H1 (cell line): ENCODE measurements around the gene IL13RA1. TPM values are rescaled to one million over a fixed set of nuclear protein-coding genes. Genes with fewer than 3 reads are reported as not detected.

Experiments
- CTCF ChIA-PET: fragments of 300-600 bp; sonication (Branson Sonifier 250); formaldehyde crosslinking; loops from one replicate; lab custom pipeline; 2021; ENCODE audit not compliant: partially characterized antibody; lab: Charles Lee
- POLR2A ChIA-PET: fragments of 300-600 bp; sonication (Branson Sonifier 250); formaldehyde crosslinking; loops from one replicate; lab custom pipeline; 2021; ENCODE audit warnings: inconsistent platforms; ENCODE audit not compliant: partially characterized antibody; lab: Charles Lee
- DNase-seq, 2 experiments: peaks; one replicate each; pipeline versions ENCODE4 v3.0.0 to v3.0.0-alpha.2; 2010 to 2022; ENCODE audit warnings: low spot score in 2 of 2, low read depth in 1 of 2, mixed read lengths in 1 of 2
- FAIRE-seq: peaks from 2 replicates; lab custom pipeline; 2011; peaks lifted over from hg19 to GRCh38; lab: Jason Lieb, UNC
- H2AFZ ChIP-seq: 2 replicates; pipeline ENCODE4 v1.8.1; 2012; ENCODE audit warnings: low read length, inconsistent platforms
- H2AK5ac ChIP-seq: 2 replicates; pipeline ENCODE4 v1.6.1; 2013; ENCODE audit warnings: low read depth, low read length
- H2BK120ac ChIP-seq: replicated peaks from 2 replicates; pipeline ENCODE3; 2013; ENCODE audit warnings: low read depth, low read length, inconsistent platforms
- H2BK12ac ChIP-seq: 2 replicates; pipeline ENCODE4 v1.6.1; 2013; ENCODE audit warnings: low read depth, low read length
- H2BK15ac ChIP-seq: 2 replicates; pipeline ENCODE4 v1.6.1; 2013; ENCODE audit warnings: low read length
- H2BK20ac ChIP-seq: 2 replicates; pipeline ENCODE4 v1.6.1; 2013; ENCODE audit warnings: low read length
- H2BK5ac ChIP-seq: 2 replicates; pipeline ENCODE4 v1.6.1; 2013; ENCODE audit warnings: low read depth, low read length
- H3K14ac ChIP-seq: 2 replicates; pipeline ENCODE4 v1.6.1; 2013; ENCODE audit warnings: inconsistent platforms; ENCODE audit not compliant: insufficient read length
- H3K18ac ChIP-seq: 2 replicates; pipeline ENCODE4 v1.6.1; 2013; ENCODE audit warnings: low read length; ENCODE audit errors: extremely low read depth
- H3K23ac ChIP-seq: 2 replicates; pipeline ENCODE4 v1.6.1; 2013; ENCODE audit warnings: inconsistent platforms; ENCODE audit not compliant: insufficient read length
- H3K23me2 ChIP-seq: 2 replicates; pipeline ENCODE4 v1.6.1; 2013; ENCODE audit warnings: low read depth, low read length
- H3K27ac ChIP-seq: 2 replicates; pipeline ENCODE4 v1.6.1; 2011; ENCODE audit warnings: low read depth, low read length, inconsistent platforms
- H3K27me3 ChIP-seq, 4 experiments: replicated peaks in 1 of 4; 1 replicate in 1 of 4; 2 replicates in 3 of 4; pipeline versions ENCODE4 v1.6.1 to v1.8.1; 2011 to 2013; ENCODE audit warnings: low read length in 3 of 4, mild to moderate bottlenecking in 3 of 4, inconsistent platforms in 2 of 4, mixed read lengths in 2 of 4, moderate library complexity in 1 of 4; ENCODE audit not compliant: control insufficient read depth in 3 of 4, insufficient read depth in 3 of 4; ENCODE audit errors: extremely low read depth in 1 of 4
- H3K36me3 ChIP-seq, 4 experiments: 2 replicates each; pipeline versions ENCODE4 v1.6.1 to v1.8.1; 2011 to 2013; ENCODE audit warnings: mild to moderate bottlenecking in 4 of 4, low read length in 3 of 4, moderate library complexity in 2 of 4, control low read depth in 1 of 4, inconsistent platforms in 1 of 4; ENCODE audit not compliant: insufficient read depth in 4 of 4, control insufficient read depth in 2 of 4
- H3K4ac ChIP-seq: replicated peaks from 2 replicates; pipeline ENCODE3; 2013; ENCODE audit warnings: low read length, low read depth, mixed read lengths, inconsistent platforms; ENCODE audit not compliant: insufficient read length
- H3K4me1 ChIP-seq, 4 experiments: replicated peaks in 1 of 4; 1 replicate in 1 of 4; 2 replicates in 3 of 4; pipeline versions ENCODE4 v1.6.1 to v1.8.1; 2011 to 2013; ENCODE audit warnings: low read length in 3 of 4, inconsistent platforms in 2 of 4, mixed read lengths in 1 of 4; ENCODE audit not compliant: insufficient read depth in 4 of 4, control insufficient read depth in 3 of 4
- H3K4me2 ChIP-seq, 2 experiments: 2 replicates each; pipeline versions ENCODE4 v1.6.1 to v1.8.1; 2011 to 2013; ENCODE audit warnings: low read depth in 2 of 2, low read length in 2 of 2, control low read depth in 1 of 2, inconsistent platforms in 1 of 2, mild to moderate bottlenecking in 1 of 2; ENCODE audit not compliant: insufficient read depth in 1 of 2
- H3K4me3 ChIP-seq, 4 experiments: fragments of 200-600, 300-600 bp in 1 of 4; sonication (generic), shearing (Covaris generic), sonication (Bioruptor Twin) in 1 of 4; 2 replicates each; pipeline versions ENCODE4 v1.5.1 to v1.8.1; 2011 to 2016; ENCODE audit warnings: low read length in 4 of 4, low read depth in 3 of 4, control low read depth in 2 of 4, inconsistent platforms in 2 of 4, mild to moderate bottlenecking in 2 of 4, mixed read lengths in 1 of 4, moderate library complexity in 1 of 4; ENCODE audit not compliant: insufficient read depth in 2 of 4; ENCODE audit errors: extremely low read depth in 1 of 4
- H3K56ac ChIP-seq: replicated peaks from 2 replicates; pipeline ENCODE3; 2013; ENCODE audit warnings: low read depth, mild to moderate bottlenecking, mixed read lengths, low read length, inconsistent platforms; ENCODE audit not compliant: insufficient read length
- H3K79me1 ChIP-seq: 2 replicates; pipeline ENCODE4 v1.6.1; 2013; ENCODE audit warnings: low read depth, low read length, control low read depth
- H3K79me2 ChIP-seq, 2 experiments: 2 replicates each; pipeline versions ENCODE4 v1.6.1 to v1.8.1; 2012 to 2013; ENCODE audit warnings: low read length in 2 of 2, mild to moderate bottlenecking in 2 of 2, inconsistent platforms in 1 of 2; ENCODE audit not compliant: insufficient read depth in 2 of 2, control insufficient read depth in 1 of 2
- H3K9ac ChIP-seq, 4 experiments: replicated peaks in 1 of 4; 1 replicate in 1 of 4; 2 replicates in 3 of 4; pipeline versions ENCODE4 v1.6.1 to v1.8.1; 2011 to 2013; ENCODE audit warnings: low read depth in 3 of 4, low read length in 3 of 4, control low read depth in 2 of 4, mild to moderate bottlenecking in 2 of 4, moderate library complexity in 2 of 4, inconsistent platforms in 1 of 4; ENCODE audit errors: extremely low read depth in 1 of 4
- H3K9me3 ChIP-seq, 2 experiments: 2 replicates each; pipeline versions ENCODE4 v1.6.1 to v1.8.1; 2012 to 2013; ENCODE audit warnings: mild to moderate bottlenecking in 2 of 2, moderate library complexity in 2 of 2, control low read depth in 1 of 2, inconsistent platforms in 1 of 2, low read depth in 1 of 2, low read length in 1 of 2, mixed read lengths in 1 of 2; ENCODE audit not compliant: insufficient read depth in 2 of 2
- H4K20me1 ChIP-seq, 2 experiments: replicated peaks in 1 of 2; 2 replicates each; pipeline versions ENCODE3 to v1.8.1; 2011 to 2013; ENCODE audit warnings: inconsistent platforms in 2 of 2, low read length in 2 of 2, mild to moderate bottlenecking in 1 of 2; ENCODE audit not compliant: insufficient read depth in 2 of 2, control insufficient read depth in 1 of 2
- H4K5ac ChIP-seq: 2 replicates; pipeline ENCODE4 v1.6.1; 2013; ENCODE audit warnings: low read length, low read depth, mixed read lengths, inconsistent platforms; ENCODE audit not compliant: insufficient read length
- H4K8ac ChIP-seq: 2 replicates; pipeline ENCODE4 v1.8.0; 2013; ENCODE audit warnings: mild to moderate bottlenecking, moderate library complexity, low read length, inconsistent platforms; ENCODE audit not compliant: insufficient read depth; ENCODE audit errors: extremely low read depth
- H4K91ac ChIP-seq: replicated peaks from 2 replicates; pipeline ENCODE3; 2013; ENCODE audit warnings: low read length, mixed read lengths, inconsistent platforms; ENCODE audit not compliant: insufficient read length
- CREB1 ChIP-seq: IDR thresholded peaks from 2 replicates; pipeline ENCODE4 v1.6.1; 2012; ENCODE audit warnings: inconsistent platforms
- EGR1 ChIP-seq: IDR thresholded peaks from 2 replicates; pipeline ENCODE4 v1.6.1; 2011; ENCODE audit warnings: low read depth, low read length, borderline replicate concordance
- EZH2 ChIP-seq: fragments of 200-600 bp; sonication (generic); IDR thresholded peaks from 2 replicates; pipeline ENCODE4 v1.7.1; 2012; ENCODE audit warnings: low read depth, mild to moderate bottlenecking, moderate library complexity, low read length, inconsistent platforms; ENCODE audit not compliant: severe bottlenecking
- KDM4A ChIP-seq: IDR thresholded peaks from one replicate; pipeline ENCODE4 v1.7.1; 2012; ENCODE audit warnings: low read depth, mild to moderate bottlenecking, moderate library complexity, low read length, inconsistent platforms; ENCODE audit not compliant: severe bottlenecking
- POLR2A ChIP-seq, 2 experiments: IDR thresholded peaks; 1 replicate in 1 of 2; 2 replicates in 1 of 2; pipeline ENCODE4 v1.6.1; 2011; ENCODE audit warnings: low read depth in 2 of 2, low read length in 2 of 2, mild to moderate bottlenecking in 2 of 2; ENCODE audit errors: control extremely low read depth in 1 of 2
- RXRA ChIP-seq: IDR thresholded peaks from 2 replicates; pipeline ENCODE4 v1.6.1; 2011; ENCODE audit warnings: low read depth, mild to moderate bottlenecking, low read length, moderate library complexity; ENCODE audit not compliant: insufficient read depth
- SIX5 ChIP-seq: IDR thresholded peaks from 2 replicates; pipeline ENCODE4 v1.6.1; 2011; ENCODE audit warnings: mild to moderate bottlenecking, low read depth, low read length
- TBP ChIP-seq: IDR thresholded peaks from 2 replicates; pipeline ENCODE4 v1.6.1; 2011; ENCODE audit warnings: low read depth, low read length, improper control_type of control experiment
- WGBS, 2 experiments: shearing (Covaris generic) in 1 of 2; methylation state at CpG; one replicate each; pipeline versions ENCODE4 v1.1.6 to v1.1.7; 2013 to 2015; ENCODE audit warnings: low lambda C conversion rate in 2 of 2, mixed read lengths in 2 of 2, inconsistent platforms in 1 of 2, low coverage in 1 of 2, missing lambda C conversion rate in 1 of 2; ENCODE audit not compliant: insufficient replicate concordance in 2 of 2, insufficient coverage in 1 of 2, insufficient read length in 1 of 2; ENCODE audit errors: extremely low coverage in 1 of 2, missing lambda C conversion rate in 1 of 2; 5-methylcytosine and 5-hydroxymethylcytosine counted together
- polyA plus RNA-seq, 7 experiments: library from polyadenylated mRNA; depleted of rRNA in 3 of 7; stranded (reverse) in 5 of 7; unstranded in 2 of 7; fragments of >200 nt in 5 of 7; fragments of 200-250 nt in 2 of 7; gene quantifications; 1 replicate in 5 of 7; 2 replicates in 1 of 7; 4 replicates in 1 of 7; pipeline versions ENCODE4 v1.2.1 to v1.2.3, GENCODE V29; 2011 to 2013; ENCODE audit warnings: missing spikeins in 2 of 7, mixed read lengths in 2 of 7
- total RNA-seq: library from RNA; stranded (reverse); fragmentation: NEBNext Ultra II Directional; extraction: Animal tissue kit (Norgen Biotek cat#: 25700); gene quantifications from 2 replicates; pipeline ENCODE4 v1.2.1, GENCODE V29; 2021
- TF ChIP-seq, protein P1 (sequence below): IDR thresholded peaks from 2 replicates; pipeline ENCODE4 v1.6.1; 2012; ENCODE audit warnings: inconsistent platforms
- TF ChIP-seq, protein P2 (sequence below): IDR thresholded peaks from 2 replicates; pipeline ENCODE4 v1.6.1; 2012; ENCODE audit warnings: inconsistent platforms

IL13RA1 gene
- total and polyA plus RNA-seq, 2 of the 8 experiments (the other 6 are each of a cell fraction or from before 2014, with no cell fraction given) = 3.3 to 9.4 TPM

DNA sequence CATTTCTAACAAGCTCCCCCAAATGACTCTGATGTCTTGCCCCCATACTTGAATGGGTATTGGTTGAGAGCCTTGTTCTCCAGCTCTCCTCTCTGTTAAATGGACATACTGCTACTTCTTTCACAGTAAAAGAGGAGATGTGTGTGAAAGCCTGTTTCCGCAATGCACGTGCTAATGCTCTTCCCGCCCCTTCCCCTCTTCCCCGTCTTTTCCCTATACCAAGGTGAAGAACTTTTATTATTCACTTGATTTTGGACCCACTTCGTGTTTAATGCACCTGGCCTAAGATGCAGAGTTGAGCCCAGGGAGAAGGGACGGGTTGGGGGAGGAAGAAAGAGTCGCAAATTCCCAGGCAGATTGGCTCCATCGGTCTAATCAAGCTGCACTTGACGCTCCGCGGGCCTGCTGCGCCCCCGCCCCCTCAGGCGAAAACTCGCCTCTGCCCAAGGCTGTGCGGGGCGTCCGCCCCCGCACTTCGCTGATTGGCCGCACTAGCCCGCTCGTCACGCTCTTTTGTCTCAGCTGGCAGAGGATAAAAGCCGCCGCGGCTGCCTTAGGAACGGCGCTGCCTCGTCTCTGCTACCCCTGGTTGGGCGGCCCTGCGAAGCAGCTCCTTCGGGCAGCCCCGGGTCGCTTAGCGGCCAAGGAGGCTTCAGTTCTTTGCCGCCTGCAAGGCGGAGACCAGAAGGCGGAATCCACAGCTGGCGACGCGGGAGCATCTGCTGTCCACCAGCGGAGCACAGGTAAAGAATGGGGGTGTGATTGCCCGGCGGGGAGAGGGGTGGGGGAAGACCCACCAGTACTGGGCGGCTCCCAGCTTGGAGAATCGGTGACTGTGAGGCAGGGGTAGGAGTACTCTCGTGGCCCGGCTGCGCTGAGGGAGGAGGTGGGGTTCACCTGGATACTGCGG is 96.1 kb downstream of the IL13RA1 start, which contains the start of gene ZCCHC12:
Gene ZCCHC12 (plus strand): TSS at position 562 of the 910 bp plus-strand sequence. CDS start 1,421 bp downstream, outside the sequence.
- H3K14ac ChIP-seq = no peak within 1 kb of the TSS
- H3K4ac ChIP-seq = no peak within 1 kb of the TSS
- no peak within 1 kb of the TSS for H3K23ac ChIP-seq
- no peak within 1 kb of the TSS for H2BK120ac ChIP-seq
- H3K4me3 ChIP-seq = peak within 1 kb of the TSS; percentile 34 to 60 (median 38); a peak in 7 of 8 replicates
- no peak within 1 kb of the TSS for H2BK12ac ChIP-seq
- no peak within 1 kb of the TSS for H3K18ac ChIP-seq
- H3K36me3 ChIP-seq = no peaks in the 10 kb centered on the region
- H3K79me1 ChIP-seq = no peaks in the 10 kb centered on the region
- peaks cover 0 to 11% (median 3%) of the 10 kb centered on the region in 4 experiments; a peak in 5 of 7 replicates for H3K4me1 ChIP-seq
- DNase-seq = peak; percentile 56 to 76
- no peaks in the 10 kb centered on the region for H3K79me2 ChIP-seq
- H4K91ac ChIP-seq = no peak within 1 kb of the TSS
- H4K5ac ChIP-seq = no peak within 1 kb of the TSS
- WGBS, 2 experiments = 0% methylated on average over 6 of the region's 51 CpGs; no CpG with 5 or more reads in 1 of the 2 experiments
- TF ChIP-seq POLR2A (IDR thresholded peaks at IDR 0.05; ENCODE audit: control extremely low read depth in 1 of 2, low read depth in 2 of 2, low read length in 2 of 2) = no peak
- no peak for TF ChIP-seq RXRA
- no peak for TF ChIP-seq SIX5
- peak; percentile 30 for TF ChIP-seq KDM4A
- TF ChIP-seq, protein P1, sequence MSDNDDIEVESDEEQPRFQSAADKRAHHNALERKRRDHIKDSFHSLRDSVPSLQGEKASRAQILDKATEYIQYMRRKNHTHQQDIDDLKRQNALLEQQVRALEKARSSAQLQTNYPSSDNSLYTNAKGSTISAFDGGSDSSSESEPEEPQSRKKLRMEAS = peak; percentile 88
- no peak for TF ChIP-seq EZH2
- peak; percentile 47; the same call in 1 of the 2 replicates for TF ChIP-seq TBP
- TF ChIP-seq, protein P2, sequence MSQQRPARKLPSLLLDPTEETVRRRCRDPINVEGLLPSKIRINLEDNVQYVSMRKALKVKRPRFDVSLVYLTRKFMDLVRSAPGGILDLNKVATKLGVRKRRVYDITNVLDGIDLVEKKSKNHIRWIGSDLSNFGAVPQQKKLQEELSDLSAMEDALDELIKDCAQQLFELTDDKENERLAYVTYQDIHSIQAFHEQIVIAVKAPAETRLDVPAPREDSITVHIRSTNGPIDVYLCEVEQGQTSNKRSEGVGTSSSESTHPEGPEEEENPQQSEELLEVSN = peak; percentile 98
- peak; percentile 51 for TF ChIP-seq CREB1
- TF ChIP-seq EGR1 = peak; percentile 100
- TF ChIP-seq, all 59 proteins: peak for 6
- no peak within 1 kb of the TSS for H2AK5ac ChIP-seq
- no peak within 1 kb of the TSS; the same call in 1 of the 2 replicates for H2AFZ ChIP-seq
- H3K27ac ChIP-seq = no peak within 1 kb of the TSS
- H3K9me3 ChIP-seq = 0 out of 4 replicates have a peak, but pooled peaks cover 0 to 4% of the 10 kb centered on the region in 2 experiments
- H4K20me1 ChIP-seq = peaks cover 0 to 2% of the 10 kb centered on the region in 2 experiments
- H2BK5ac ChIP-seq = no peak within 1 kb of the TSS
- no peak within 1 kb of the TSS for H3K9ac ChIP-seq
- no peak within 1 kb of the TSS for H4K8ac ChIP-seq
- no peak within 1 kb of the TSS for H3K56ac ChIP-seq
- peak within 1 kb of the TSS; percentile 88 to 93 for H3K4me2 ChIP-seq
- peak; percentile 81 for FAIRE-seq
- ChIA-PET CTCF (interaction anchor here (0.8 to 1.6 kb wide), 6 partner anchors 8 to 196 kb away, joined by 3 to 6 read pairs (median 4); no protein-coding TSS in a partner anchor), POLR2A (interaction anchor here (1.0 to 1.3 kb wide), 2 partner anchors 15 to 56 kb away, joined by 4 to 5 read pairs; no protein-coding TSS in a partner anchor)
- no peak within 1 kb of the TSS for H2BK20ac ChIP-seq
- H3K27me3 ChIP-seq = peaks cover 35 to 67% (median 63%) of the 10 kb centered on the region in 4 experiments
- H2BK15ac ChIP-seq = no peak within 1 kb of the TSS
- peaks cover 5% of the 10 kb centered on the region; the same call in 1 of the 2 replicates for H3K23me2 ChIP-seq
